ENCODE measurements around the gene OR51B6. TPM values are rescaled to one million over a fixed set of nuclear protein-coding genes. Genes with fewer than 3 reads are reported as not detected.

Gene OR51B6
- total RNA-seq, 1 donor from 2014 or later: not detected

GRCh38 chr11:5368502-5369043 lies 17.3 kb downstream of the OR51B6 start:
- H3K27ac Mint-ChIP-seq: no peak overlapping the region
- no peaks in the 10 kb centered on the region for H3K4me1 Mint-ChIP-seq (ENCODE audit: low read depth)

GRCh38 chr11:5369789-5370188 lies 18.5 kb downstream of the OR51B6 start:
- no peak for DNase-seq (ENCODE audit: low spot score, unreplicated experiment)
- no peaks in the 10 kb centered on the region for H3K36me3 Mint-ChIP-seq (ENCODE audit: insufficient read depth)
- peak; percentile 39 for TF ChIP-seq CTCF (IDR thresholded peaks at IDR 0.05; ENCODE audit: unreplicated experiment)
- no peak overlapping the region for H3K4me3 Mint-ChIP-seq (ENCODE audit: low read depth)
- H3K27ac Mint-ChIP-seq: no peak overlapping the region
- H3K9me3 Mint-ChIP-seq (ENCODE audit: low read depth): peaks cover 7% of the 10 kb centered on the region
- H3K27me3 Mint-ChIP-seq: no peaks in the 10 kb centered on the region
- H3K4me1 Mint-ChIP-seq (ENCODE audit: low read depth): no peaks in the 10 kb centered on the region

More at GRCh38 chr11:5368502-5369043, 17.3 kb downstream of the OR51B6 start:
- Mint-ChIP-seq H3K36me3 (ENCODE audit: insufficient read depth) (no peaks in the 10 kb centered on the region), H3K9me3 (ENCODE audit: low read depth) (peaks cover 7% of the 10 kb centered on the region), H3K4me3 (ENCODE audit: low read depth) (no peak overlapping the region), H3K27me3 (no peaks in the 10 kb centered on the region)
- no peak for DNase-seq (ENCODE audit: low spot score, unreplicated experiment)
- TF ChIP-seq CTCF (IDR thresholded peaks at IDR 0.05; ENCODE audit: unreplicated experiment): no peak

- Mint-ChIP-seq H3K36me3 (ENCODE audit: insufficient read depth) (no peaks in the 10 kb centered on the region), H3K9me3 (ENCODE audit: low read depth) (no peaks in the 10 kb centered on the region), H3K4me1 (ENCODE audit: low read depth) (no peaks in the 10 kb centered on the region), H3K27ac (no peak overlapping the region), H3K27me3 (no peaks in the 10 kb centered on the region), H3K4me3 (ENCODE audit: low read depth) (no peak overlapping the region)
- peak; percentile 81 for TF ChIP-seq CTCF (IDR thresholded peaks at IDR 0.05; ENCODE audit: unreplicated experiment)
- DNase-seq (ENCODE audit: low spot score, unreplicated experiment): peak; percentile 38
Observed at GRCh38 chr11:5380740-5381342, 29.5 kb downstream of the OR51B6 start.

- Mint-ChIP-seq H3K27me3 (no peaks in the 10 kb centered on the region), H3K4me1 (ENCODE audit: low read depth) (no peaks in the 10 kb centered on the region), H3K27ac (no peak within 1 kb of the TSS), H3K36me3 (ENCODE audit: insufficient read depth) (no peaks in the 10 kb centered on the region), H3K4me3 (ENCODE audit: low read depth) (no peak within 1 kb of the TSS), H3K9me3 (ENCODE audit: low read depth) (no peaks in the 10 kb centered on the region)
- TF ChIP-seq CTCF (IDR thresholded peaks at IDR 0.05; ENCODE audit: unreplicated experiment): no peak
- no peak for DNase-seq (ENCODE audit: low spot score, unreplicated experiment)
Observed at GRCh38 chr11:5383576-5383975, 32.3 kb downstream of the OR51B6 start, which contains the start of gene OR51M1. OR51M1 (plus strand) TSS chr11:5383812; CDS start chr11:5389399, 5,587 bp downstream.

GRCh38 chr11:5384335-5384734 lies 33.0 kb downstream of the OR51B6 start:
- Mint-ChIP-seq H3K27ac (no peak overlapping the region), H3K27me3 (no peaks in the 10 kb centered on the region), H3K4me1 (ENCODE audit: low read depth) (no peaks in the 10 kb centered on the region), H3K4me3 (ENCODE audit: low read depth) (no peak overlapping the region), H3K9me3 (ENCODE audit: low read depth) (no peaks in the 10 kb centered on the region), H3K36me3 (ENCODE audit: insufficient read depth) (no peaks in the 10 kb centered on the region)
- TF ChIP-seq CTCF (IDR thresholded peaks at IDR 0.05; ENCODE audit: unreplicated experiment): no peak
- no peak for DNase-seq (ENCODE audit: low spot score, unreplicated experiment)

All from progenitor cell of endocrine pancreas (in vitro differentiated cells).